K562 (cell line): Measurements from ENCODE around the gene DDX5. TPM values are rescaled to one million over a fixed set of nuclear protein-coding genes. Genes with fewer than 3 reads are reported as not detected.

ENCODE experiments used
- BHLHE40 ChIP-seq: IDR thresholded peaks from 2 replicates; pipeline ENCODE4 v1.6.1; 2011; ENCODE audit warnings: low read length, improper control_type of control experiment
- BRF1 ChIP-seq: IDR thresholded peaks from 3 replicates; pipeline ENCODE4 v1.6.1; 2011; ENCODE audit warnings: borderline replicate concordance, mild to moderate bottlenecking; ENCODE audit not compliant: insufficient read length; ENCODE audit errors: extremely low read depth
- CHD2 ChIP-seq: IDR thresholded peaks from 2 replicates; pipeline ENCODE4 v1.6.1; 2011; ENCODE audit warnings: low read depth, low read length
- ETV5 ChIP-seq: sonication (generic); formaldehyde crosslinking; IDR thresholded peaks from 2 replicates; pipeline ENCODE4 v1.4.0; 2020; ENCODE audit warnings: low read depth, mild to moderate bottlenecking, missing genetic modification reagents
- ETV6 ChIP-seq, 3 experiments: fragments of 150-350 bp in 1 of 3; sonication (generic) in 1 of 3; formaldehyde crosslinking in 1 of 3; IDR thresholded peaks; 2 replicates each; pipeline versions ENCODE4 v1.6.1 to v1.8.0; 2014 to 2022; ENCODE audit warnings: borderline replicate concordance in 2 of 3, low read depth in 2 of 3, antibody characterized with exemption in 1 of 3, low read length in 1 of 3, mild to moderate bottlenecking in 1 of 3, missing genetic modification reagents in 1 of 3
- FIP1L1 ChIP-seq: fragments of 200-400 bp; formaldehyde crosslinking; IDR thresholded peaks from 2 replicates; pipeline ENCODE4 v1.6.1; 2018; ENCODE audit warnings: mild to moderate bottlenecking, low read depth, low read length; ENCODE audit not compliant: poor library complexity, severe bottlenecking
- GATAD2A ChIP-seq: fragments of 450-650 bp; IDR thresholded peaks from 2 replicates; pipeline ENCODE4 v1.6.1; 2017
- HNRNPH1 ChIP-seq: fragments of 200-400 bp; formaldehyde crosslinking; optimal IDR thresholded peaks from 2 replicates; pipeline ENCODE3; 2017; ENCODE audit warnings: low read depth, mild to moderate bottlenecking, low read length, moderate library complexity
- KDM4B ChIP-seq, 2 experiments: fragments of 450-650 bp in 1 of 2; sonication (generic) in 1 of 2; IDR thresholded peaks; 2 replicates each; pipeline ENCODE4 v1.6.1; 2016 to 2017; ENCODE audit warnings: borderline replicate concordance in 2 of 2, antibody characterized with exemption in 1 of 2, low read depth in 1 of 2, mild to moderate bottlenecking in 1 of 2
- MAFG ChIP-seq: fragments of 450-650 bp; conservative IDR thresholded peaks from 2 replicates; pipeline ENCODE4 v1.6.1; 2016; ENCODE audit warnings: missing genetic modification characterization, missing compliant biosample characterization
- NRF1 ChIP-seq, 2 experiments: fragments of 450-650 bp; IDR thresholded peaks in 1 of 2; conservative IDR thresholded peaks in 1 of 2; 2 replicates each; pipeline ENCODE4 v1.6.1; 2014; ENCODE audit warnings: mild to moderate bottlenecking in 2 of 2
- PREB ChIP-seq: sonication (generic); formaldehyde crosslinking; IDR thresholded peaks from 2 replicates; pipeline ENCODE4 v1.8.1; 2023; ENCODE audit warnings: mild to moderate bottlenecking, missing genetic modification reagents
- SIN3A ChIP-seq, 2 experiments: fragments of 150-350 bp in 1 of 2; IDR thresholded peaks; 2 replicates each; pipeline ENCODE4 v1.6.1; 2011 to 2016; ENCODE audit warnings: borderline replicate concordance in 2 of 2, low read depth in 2 of 2, low read length in 2 of 2, mild to moderate bottlenecking in 2 of 2, moderate library complexity in 2 of 2; ENCODE audit not compliant: control insufficient read depth in 1 of 2
- TCFL5 ChIP-seq: fragments of 250-450 bp; sonication (Bioruptor Pico); conservative IDR thresholded peaks from 2 replicates; pipeline ENCODE4 v1.6.1; 2021; ENCODE audit warnings: mild to moderate bottlenecking, moderate library complexity, matching md5 sums
- TRIM24 ChIP-seq, 2 experiments: fragments of 450-650 bp; IDR thresholded peaks; 2 replicates each; pipeline ENCODE4 v1.6.1; 2016
- TSHZ1 ChIP-seq: fragments of 250-450 bp; sonication (Bioruptor Pico); IDR thresholded peaks from 2 replicates; pipeline ENCODE4 v1.4.0; 2020; ENCODE audit warnings: mild to moderate bottlenecking, moderate library complexity
- UBTF ChIP-seq, 2 experiments: IDR thresholded peaks; 2 replicates each; pipeline ENCODE4 v1.6.1; 2012; ENCODE audit warnings: improper control_type of control experiment in 2 of 2, low read depth in 2 of 2, low read length in 2 of 2, borderline replicate concordance in 1 of 2
- ZFX ChIP-seq: sonication (generic); formaldehyde crosslinking; IDR thresholded peaks from 2 replicates; pipeline ENCODE4 v1.8.0; 2022; ENCODE audit warnings: mild to moderate bottlenecking, missing genetic modification reagents, moderate library complexity
- ZNF175 ChIP-seq: fragments of 200-800 bp; sonication (Bioruptor generic); IDR thresholded peaks from 2 replicates; pipeline ENCODE4 v1.6.1; 2016; ENCODE audit warnings: low read depth, mild to moderate bottlenecking, missing genetic modification characterization, missing compliant biosample characterization
- ZNF274 ChIP-seq: IDR thresholded peaks from 2 replicates; pipeline ENCODE4 v1.6.1; 2011; ENCODE audit warnings: low read depth, mild to moderate bottlenecking, low read length, moderate library complexity, borderline replicate concordance
- ZNF589 ChIP-seq: fragments of 200-800 bp; sonication (Bioruptor generic); IDR thresholded peaks from 2 replicates; pipeline ENCODE4 v1.6.1; 2016; ENCODE audit warnings: low read depth, missing genetic modification characterization, missing compliant biosample characterization
- polyA plus RNA-seq, 8 experiments: library from polyadenylated mRNA; depleted of rRNA in 4 of 8; stranded (reverse) in 5 of 8; unstranded in 3 of 8; fragments of >200 nt; fragmentation: Nextera tagmentation in 2 of 8; fragmentation: Illumina TruSeq in 1 of 8; extraction: Ambion mirVana in 2 of 8; extraction: Trizol in 1 of 8; gene quantifications; 2 replicates each; pipeline versions ENCODE4 v1.2.1 to v1.2.3, GENCODE V29; 2011 to 2014; ENCODE audit warnings: inconsistent platforms in 1 of 8, missing spikeins in 1 of 8
- total RNA-seq, 7 experiments: library from RNA; depleted of rRNA in 6 of 7; stranded (reverse); fragments of >200 nt in 6 of 7; fragmentation: Illumina TruSeq in 2 of 7; extraction: Trizol in 2 of 7; gene quantifications; 2 replicates each; pipeline versions ENCODE4 v1.2.1 to v1.2.3, GENCODE V29; 2011 to 2021; ENCODE audit warnings: low replicate concordance in 1 of 7

Gene DDX5
- total and polyA plus RNA-seq, 9 of the 15 experiments (the other 6 are each of a cell fraction or from before 2014, with no cell fraction given): 306 to 1,639 (median 604) TPM

- TF ChIP-seq TSHZ1 (CRISPR knock-in tag) (no peak), SIN3A (IDR thresholded peaks at IDR 0.05; ENCODE audit: borderline replicate concordance in 2 of 2, control insufficient read depth in 1 of 2, low read depth in 2 of 2, low read length in 2 of 2) (peak in 1 of 2 experiments; percentile 64; a peak in 1 of 4 replicates), ETV5 (CRISPR knock-in tag) (no peak), ZNF175 (CRISPR knock-in tag) (no peak), MAFG (no peak), NRF1 (conservative IDR thresholded peaks at IDR 0.05 in 1 of 2, IDR thresholded peaks at IDR 0.05 in 1 of 2) (no peak), ETV6 (IDR thresholded peaks at IDR 0.05; ENCODE audit: borderline replicate concordance in 1 of 2, low read depth in 2 of 2, low read length in 1 of 2) (0 out of 4 replicates have a peak, but pooled peaks of 1 of the 2 experiments have one; percentile 12), ETV6 (CRISPR knock-in tag; IDR thresholded peaks at IDR 0.05; ENCODE audit: borderline replicate concordance) (no peak), CHD2 (no peak), PREB (peak; percentile 9; the same call in 1 of the 2 replicates), UBTF (IDR thresholded peaks at IDR 0.05; ENCODE audit: borderline replicate concordance in 1 of 2, low read depth in 2 of 2, low read length in 2 of 2) (no peak), ZFX (CRISPR knock-in tag) (peak; percentile 7; the same call in 1 of the 2 replicates), BRF1 (no peak), ZNF589 (peak; percentile 11; the same call in 1 of the 2 replicates), FIP1L1 (no peak), ZNF274 (no peak), TCFL5 (CRISPR knock-in tag) (no peak), KDM4B (IDR thresholded peaks at IDR 0.05; ENCODE audit: borderline replicate concordance in 2 of 2, low read depth in 1 of 2) (no peak), HNRNPH1 (no peak), BHLHE40 (0 out of 2 replicates have a peak, but pooled peaks have one; percentile 35), GATAD2A (no peak), TRIM24 (IDR thresholded peaks at IDR 0.05) (no peak)
Measured at GRCh38 chr17:64497565-64498035, 8.5 kb downstream of the DDX5 start (continued).
